GM12878 (cell line): ENCODE results near the gene PDCD10. TPM values are rescaled to one million over a fixed set of nuclear protein-coding genes. Genes with fewer than 3 reads are reported as not detected.

Source experiments
- ATAC-seq: fragments of 200-7000 bp; cut with Tn5 transposase; 3 replicates; pipeline ENCODE4 v1.9.1; 2020; ENCODE audit warnings: mild to moderate bottlenecking, moderate library complexity
- BruUV-seq: library from RNA; stranded (reverse); fragments of 400-500 nt; replicated peaks from 2 replicates; lab custom pipeline; 2021; lab: Mats Ljungman, UMichigan
- CTCF ChIA-PET: fragments of 300-600 bp; sonication (Branson Sonifier 250); formaldehyde crosslinking; extraction: SDS; loops from one replicate; lab custom pipeline; 2021; ENCODE audit warnings: inconsistent platforms; lab: Yijun Ruan, JAX
- POLR2A ChIA-PET: fragments of 350-600 bp; formaldehyde crosslinking; extraction: SDS; loops from one replicate; lab custom pipeline; 2021; ENCODE audit warnings: inconsistent platforms; lab: Charles Lee
- RAD21 ChIA-PET: fragments of 300-600 bp; sonication (Branson Sonifier 250); formaldehyde crosslinking; loops from one replicate; lab custom pipeline; 2023; ENCODE audit warnings: antibody characterized with exemption; ENCODE audit not compliant: unreplicated experiment; lab: Charles Lee
- SMC1A ChIA-PET: fragments of 300-600 bp; sonication (Branson Sonifier 250); formaldehyde crosslinking; loops from one replicate; lab custom pipeline; 2023; ENCODE audit not compliant: unreplicated experiment, uncharacterized antibody; lab: Charles Lee
- DNase-seq: peaks from one replicate; pipeline ENCODE4 v3.0.0-alpha.2; 2011; ENCODE audit warnings: low read depth, low spot score
- FAIRE-seq: peaks from 3 replicates; lab custom pipeline; 2011; peaks lifted over from hg19 to GRCh38; lab: Jason Lieb, UNC
- H2AFZ ChIP-seq: 2 replicates; pipeline ENCODE4 v1.6.0; 2011; ENCODE audit warnings: low read depth, low read length, control low read depth; ENCODE audit not compliant: control insufficient read depth
- H3K27ac ChIP-seq: 2 replicates; pipeline ENCODE4 v1.5.1; 2011; ENCODE audit warnings: control low read depth; ENCODE audit not compliant: control insufficient read depth, insufficient read depth
- H3K27me3 ChIP-seq, 2 experiments: replicated peaks in 1 of 2; 2 replicates each; pipeline versions ENCODE4 v1.6.0 to v1.6.1; 2011; ENCODE audit warnings: low read length in 1 of 2; ENCODE audit not compliant: control insufficient read depth in 2 of 2, insufficient read depth in 2 of 2
- H3K36me3 ChIP-seq, 2 experiments: 2 replicates each; pipeline ENCODE4 v1.5.1; 2011; ENCODE audit warnings: low read length in 1 of 2; ENCODE audit not compliant: control insufficient read depth in 2 of 2, insufficient read depth in 2 of 2
- H3K4me1 ChIP-seq: 2 replicates; pipeline ENCODE4 v1.6.1; 2011; ENCODE audit warnings: mild to moderate bottlenecking, low read length, moderate library complexity, mixed read lengths; ENCODE audit not compliant: control insufficient read depth, insufficient read depth
- H3K4me2 ChIP-seq: 2 replicates; pipeline ENCODE4 v1.6.0; 2011; ENCODE audit warnings: control low read depth; ENCODE audit not compliant: control insufficient read depth, insufficient read depth
- H3K4me3 ChIP-seq: fragments of 200-600 bp; sonication (generic); 2 replicates; pipeline ENCODE4 v1.5.1; 2016
- H3K79me2 ChIP-seq: 2 replicates; pipeline ENCODE4 v1.6.0; 2011; ENCODE audit warnings: low read length; ENCODE audit not compliant: control insufficient read depth, insufficient read depth
- H3K9ac ChIP-seq: 2 replicates; pipeline ENCODE4 v1.8.0; 2011; ENCODE audit warnings: low read length, control low read depth, mixed read lengths; ENCODE audit not compliant: control insufficient read depth, insufficient read depth
- H3K9me3 ChIP-seq: replicated peaks from 3 replicates; pipeline ENCODE4 v1.5.1; 2011; ENCODE audit warnings: mild to moderate bottlenecking, low read length; ENCODE audit not compliant: control insufficient read depth, insufficient read depth
- H4K20me1 ChIP-seq: 2 replicates; pipeline ENCODE4 v1.6.0; 2011; ENCODE audit not compliant: control insufficient read depth, insufficient read depth
- BCL11A ChIP-seq: IDR thresholded peaks from 2 replicates; pipeline ENCODE4 v1.6.1; 2011; ENCODE audit warnings: low read depth, low read length
- BRCA1 ChIP-seq: IDR thresholded peaks from 2 replicates; pipeline ENCODE4 v1.6.1; 2011; ENCODE audit warnings: low read depth, low read length, improper control_type of control experiment
- CHD2 ChIP-seq: IDR thresholded peaks from 2 replicates; pipeline ENCODE4 v1.6.1; 2011; ENCODE audit warnings: low read depth, low read length, improper control_type of control experiment, borderline replicate concordance
- E2F8 ChIP-seq: fragments of 450-650 bp; IDR thresholded peaks from 2 replicates; pipeline ENCODE4 v1.6.1; 2018; ENCODE audit warnings: mild to moderate bottlenecking, low read depth, moderate library complexity; ENCODE audit not compliant: partially characterized antibody
- GABPA ChIP-seq: IDR thresholded peaks from 2 replicates; pipeline ENCODE4 v1.6.1; 2014; ENCODE audit warnings: antibody characterized with exemption, low read depth, mild to moderate bottlenecking, inconsistent platforms
- IKZF2 ChIP-seq, 2 experiments: fragments of 450-650 bp; IDR thresholded peaks; 2 replicates each; pipeline ENCODE4 v1.6.1; 2017; ENCODE audit warnings: mild to moderate bottlenecking in 2 of 2, moderate library complexity in 2 of 2
- IRF4 ChIP-seq: IDR thresholded peaks from 2 replicates; pipeline ENCODE4 v1.6.1; 2011; ENCODE audit warnings: low read depth, low read length
- LARP7 ChIP-seq: fragments of 450-650 bp; IDR thresholded peaks from 2 replicates; pipeline ENCODE4 v1.6.1; 2017; ENCODE audit warnings: mild to moderate bottlenecking
- MEF2B ChIP-seq: fragments of 450-650 bp; IDR thresholded peaks from 2 replicates; pipeline ENCODE4 v1.6.1; 2018; ENCODE audit warnings: mild to moderate bottlenecking, moderate library complexity; ENCODE audit not compliant: partially characterized antibody, poor library complexity, severe bottlenecking
- NFYB ChIP-seq: IDR thresholded peaks from 2 replicates; pipeline ENCODE4 v1.6.1; 2011; ENCODE audit warnings: low read depth, mild to moderate bottlenecking, low read length, improper control_type of control experiment, moderate library complexity; ENCODE audit not compliant: insufficient read depth
- NRF1 ChIP-seq: conservative IDR thresholded peaks from 2 replicates; pipeline ENCODE4 v1.6.1; 2011; ENCODE audit warnings: mild to moderate bottlenecking, low read depth, low read length, improper control_type of control experiment
- SPI1 ChIP-seq: IDR thresholded peaks from 2 replicates; pipeline ENCODE4 v1.6.1; 2011; ENCODE audit warnings: low read depth, mild to moderate bottlenecking, low read length, moderate library complexity, borderline replicate concordance; ENCODE audit not compliant: insufficient read depth
- SUPT20H ChIP-seq: IDR thresholded peaks from 2 replicates; pipeline ENCODE4 v1.6.1; 2011; ENCODE audit warnings: low read depth, mild to moderate bottlenecking, low read length, moderate library complexity, borderline replicate concordance; ENCODE audit not compliant: control insufficient read depth
- TAF1 ChIP-seq: IDR thresholded peaks from 2 replicates; pipeline ENCODE4 v1.6.1; 2011; ENCODE audit warnings: mild to moderate bottlenecking, low read depth, low read length, borderline replicate concordance
- TCF3 ChIP-seq: IDR thresholded peaks from 2 replicates; pipeline ENCODE4 v1.6.1; 2012; ENCODE audit warnings: low read depth, mild to moderate bottlenecking, low read length, borderline replicate concordance; ENCODE audit not compliant: insufficient read depth
- TCF7 ChIP-seq: IDR thresholded peaks from 2 replicates; pipeline ENCODE4 v1.6.1; 2014; ENCODE audit warnings: antibody characterized with exemption, borderline replicate concordance
- WGBS: methylation state at CpG from one replicate; pipeline ENCODE4 v1.1.6; 2016; ENCODE audit warnings: low lambda C conversion rate; ENCODE audit not compliant: insufficient replicate concordance, insufficient coverage; ENCODE audit errors: missing lambda C conversion rate; 5-methylcytosine and 5-hydroxymethylcytosine counted together
- in situ Hi-C: fragments of 300-500 bp; cut with MboI; formaldehyde crosslinking; loops from 9 replicates; pipeline ENCODE4 v1.14.3; 2018; ENCODE audit warnings: mixed read lengths
- intact Hi-C: fragments of 100-400 bp; cut with micrococcal nuclease; formaldehyde crosslinking; loops from one replicate; pipeline ENCODE4 v1.14.2; 2022; ENCODE audit not compliant: unreplicated experiment
- polyA plus RNA-seq, 11 experiments: library from polyadenylated mRNA; depleted of rRNA in 4 of 11; unstranded in 6 of 11; stranded (reverse) in 5 of 11; fragments of >200 nt; fragmentation: Nextera tagmentation in 4 of 11; fragmentation: Illumina TruSeq in 1 of 11; extraction: Ambion mirVana in 4 of 11; extraction: Trizol in 1 of 11; gene quantifications; 1 replicate in 1 of 11; 2 replicates in 10 of 11; pipeline versions ENCODE4 v1.2.1 to v1.2.3, GENCODE V29; 2011 to 2016; ENCODE audit warnings: inconsistent platforms in 2 of 11, missing spikeins in 2 of 11, low read depth in 1 of 11
- total RNA-seq, 4 experiments: library from RNA; depleted of rRNA in 3 of 4; stranded (reverse); fragments of >200 nt in 3 of 4; fragmentation: Illumina TruSeq in 1 of 4; extraction: Trizol in 1 of 4; gene quantifications; 2 replicates each; pipeline versions ENCODE4 v1.2.1 to v1.2.3, GENCODE V29; 2013 to 2021
- TF ChIP-seq, protein P1 (sequence below): IDR thresholded peaks from 2 replicates; pipeline ENCODE4 v1.6.1; 2011; ENCODE audit warnings: borderline replicate concordance, low read depth, mild to moderate bottlenecking, moderate library complexity, mixed read lengths, low read length; ENCODE audit not compliant: insufficient read depth; ENCODE audit errors: extremely low read length
- TF ChIP-seq, protein P2 (sequence below), 3 experiments: IDR thresholded peaks in 2 of 3; conservative IDR thresholded peaks in 1 of 3; 2 replicates each; pipeline ENCODE4 v1.5.1; 2011; ENCODE audit warnings: low read depth in 3 of 3, low read length in 3 of 3, mild to moderate bottlenecking in 3 of 3, control low read depth in 2 of 3, moderate library complexity in 2 of 3, inconsistent platforms in 1 of 3, mixed read lengths in 1 of 3; ENCODE audit not compliant: control insufficient read depth in 2 of 3, insufficient read depth in 1 of 3; ENCODE audit errors: extremely low read depth in 1 of 3

Gene PDCD10
- total and polyA plus RNA-seq, 10 of the 15 experiments (the other 5 are each of a cell fraction or from before 2014, with no cell fraction given) = 64.1 to 247 (median 125) TPM

- in situ Hi-C loops = no loop called here
- whole genome bisulfite sequencing = 29% methylated on average over 2 of the region's 2 CpGs
- no peaks in the 10 kb centered on the region for H3K27me3 ChIP-seq
- no peaks in the 10 kb centered on the region for H3K36me3 ChIP-seq
- ATAC-seq (no peak), DNase-seq (no peak), FAIRE-seq (no peak)
- no peaks in the 10 kb centered on the region for H3K4me1 ChIP-seq
- ChIA-PET RAD21 (no interaction called here), CTCF (interaction anchor here (0.9 kb wide), 1 partner anchor 271 kb away, joined by 3 read pairs; the partner anchor contains the start of gene ZBBX), POLR2A (no interaction called here), SMC1A (interaction anchor here (0.7 to 1.1 kb wide), 2 partner anchors 12 to 34 kb away, joined by 3 read pairs; no protein-coding TSS in a partner anchor)
- no peaks in the 10 kb centered on the region for H4K20me1 ChIP-seq
- H3K9ac ChIP-seq = no peak overlapping the region
- no peak overlapping the region for H3K4me2 ChIP-seq
- H3K27ac ChIP-seq = no peak overlapping the region
- H3K9me3 ChIP-seq = no peaks in the 10 kb centered on the region
- no TSS peak for BruUV-seq
- no peaks in the 10 kb centered on the region for H3K79me2 ChIP-seq
- no peak overlapping the region for H3K4me3 ChIP-seq
- TF ChIP-seq TAF1 (no peak), BCL11A (no peak), SUPT20H (no peak), CHD2 (no peak), IKZF2 (IDR thresholded peaks at IDR 0.05) (no peak), BRCA1 (no peak), GABPA (no peak), NRF1 (no peak), SPI1 (no peak), IRF4 (no peak), MEF2B (no peak), TCF7 (no peak), TCF3 (no peak), LARP7 (no peak), NFYB (no peak), E2F8 (no peak)
- TF ChIP-seq, protein P1, sequence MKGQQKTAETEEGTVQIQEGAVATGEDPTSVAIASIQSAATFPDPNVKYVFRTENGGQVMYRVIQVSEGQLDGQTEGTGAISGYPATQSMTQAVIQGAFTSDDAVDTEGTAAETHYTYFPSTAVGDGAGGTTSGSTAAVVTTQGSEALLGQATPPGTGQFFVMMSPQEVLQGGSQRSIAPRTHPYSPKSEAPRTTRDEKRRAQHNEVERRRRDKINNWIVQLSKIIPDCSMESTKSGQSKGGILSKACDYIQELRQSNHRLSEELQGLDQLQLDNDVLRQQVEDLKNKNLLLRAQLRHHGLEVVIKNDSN = no peak
- TF ChIP-seq, protein P2, sequence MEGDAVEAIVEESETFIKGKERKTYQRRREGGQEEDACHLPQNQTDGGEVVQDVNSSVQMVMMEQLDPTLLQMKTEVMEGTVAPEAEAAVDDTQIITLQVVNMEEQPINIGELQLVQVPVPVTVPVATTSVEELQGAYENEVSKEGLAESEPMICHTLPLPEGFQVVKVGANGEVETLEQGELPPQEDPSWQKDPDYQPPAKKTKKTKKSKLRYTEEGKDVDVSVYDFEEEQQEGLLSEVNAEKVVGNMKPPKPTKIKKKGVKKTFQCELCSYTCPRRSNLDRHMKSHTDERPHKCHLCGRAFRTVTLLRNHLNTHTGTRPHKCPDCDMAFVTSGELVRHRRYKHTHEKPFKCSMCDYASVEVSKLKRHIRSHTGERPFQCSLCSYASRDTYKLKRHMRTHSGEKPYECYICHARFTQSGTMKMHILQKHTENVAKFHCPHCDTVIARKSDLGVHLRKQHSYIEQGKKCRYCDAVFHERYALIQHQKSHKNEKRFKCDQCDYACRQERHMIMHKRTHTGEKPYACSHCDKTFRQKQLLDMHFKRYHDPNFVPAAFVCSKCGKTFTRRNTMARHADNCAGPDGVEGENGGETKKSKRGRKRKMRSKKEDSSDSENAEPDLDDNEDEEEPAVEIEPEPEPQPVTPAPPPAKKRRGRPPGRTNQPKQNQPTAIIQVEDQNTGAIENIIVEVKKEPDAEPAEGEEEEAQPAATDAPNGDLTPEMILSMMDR (IDR thresholded peaks at IDR 0.05 in 2 of 3, conservative IDR thresholded peaks at IDR 0.05 in 1 of 3; ENCODE audit: control insufficient read depth in 2 of 3, extremely low read depth in 1 of 3, insufficient read depth in 1 of 3, low read depth in 3 of 3, low read length in 3 of 3) = no peak
- intact Hi-C loops = no loop called here
- no peak overlapping the region for H2AFZ ChIP-seq
These were observed 84.2 kb downstream of the PDCD10 start for GRCh38 chr3:167650459-167650858.
